ENCODE measurements around the gene TLE1. TPM values are rescaled to one million over a fixed set of nuclear protein-coding genes. Genes with fewer than 3 reads are reported as not detected.

The TLE1 gene
- total and polyA plus RNA-seq, 12 donors, result 33.3 to 76.9 (median 49.8) TPM

DNA sequence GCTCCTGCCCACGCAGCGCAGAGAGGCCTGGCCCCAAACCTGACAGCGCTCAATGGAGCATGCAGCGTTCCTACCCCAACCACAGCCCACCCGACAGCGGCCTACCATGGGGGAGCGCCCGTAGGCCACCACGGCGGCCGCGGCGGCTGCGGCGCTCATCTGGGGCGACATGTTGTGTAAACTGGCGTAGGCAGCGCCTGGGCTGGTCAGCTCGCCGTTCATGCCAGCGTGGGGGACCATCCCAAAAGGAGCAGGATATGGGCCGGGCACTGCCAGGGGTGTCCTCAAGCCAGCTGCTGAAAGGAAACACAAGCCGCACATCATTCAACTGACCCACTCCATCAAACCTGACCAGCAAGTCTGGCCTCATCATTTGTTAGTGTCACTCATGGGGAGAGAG lies 77.7 kb downstream of the TLE1 start:
- no peak for DNase-seq
- Histone ChIP-seq H3K27me3 (no peaks in the 10 kb centered on the region), H3K4me1 (replicated peaks in 1 of 2) (peaks cover 0 to 7% of the 10 kb centered on the region in 2 donors), H3K36me3 (replicated peaks in 1 of 2) (peaks cover 0 to 27% of the 10 kb centered on the region in 2 donors), H3K27ac (no peak overlapping the region), H3K4me3 (no peak overlapping the region), H3K9me3 (replicated peaks in 1 of 3) (no peaks in the 10 kb centered on the region)
- intact Hi-C loops (cut with DNase I), result no loop called here
- WGBS, 4 donors, result 95 to 98% (median 96%) methylated on average over 12 to 23 of the region's 23 CpGs
- TF ChIP-seq POLR2A (IDR thresholded peaks at IDR 0.05), result no peak

DNA sequence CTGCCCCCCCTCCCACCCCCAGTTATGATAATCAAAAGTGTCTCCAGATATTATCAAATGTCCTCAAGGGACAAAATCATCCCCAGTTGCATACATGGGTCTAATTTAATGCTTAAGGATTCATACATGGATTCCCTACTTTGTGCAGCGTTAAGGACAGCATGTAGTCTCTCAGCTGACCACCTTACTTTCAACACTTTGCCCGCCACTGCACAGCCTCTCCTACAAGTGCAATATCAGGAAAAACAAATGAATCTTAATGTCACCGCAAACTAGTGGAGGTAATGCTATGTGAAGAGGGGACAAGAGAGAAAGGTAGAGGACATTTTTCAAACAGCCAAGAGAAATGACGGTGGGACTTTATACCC lies 78.6 kb downstream of the TLE1 start:
- TF ChIP-seq, protein P1, sequence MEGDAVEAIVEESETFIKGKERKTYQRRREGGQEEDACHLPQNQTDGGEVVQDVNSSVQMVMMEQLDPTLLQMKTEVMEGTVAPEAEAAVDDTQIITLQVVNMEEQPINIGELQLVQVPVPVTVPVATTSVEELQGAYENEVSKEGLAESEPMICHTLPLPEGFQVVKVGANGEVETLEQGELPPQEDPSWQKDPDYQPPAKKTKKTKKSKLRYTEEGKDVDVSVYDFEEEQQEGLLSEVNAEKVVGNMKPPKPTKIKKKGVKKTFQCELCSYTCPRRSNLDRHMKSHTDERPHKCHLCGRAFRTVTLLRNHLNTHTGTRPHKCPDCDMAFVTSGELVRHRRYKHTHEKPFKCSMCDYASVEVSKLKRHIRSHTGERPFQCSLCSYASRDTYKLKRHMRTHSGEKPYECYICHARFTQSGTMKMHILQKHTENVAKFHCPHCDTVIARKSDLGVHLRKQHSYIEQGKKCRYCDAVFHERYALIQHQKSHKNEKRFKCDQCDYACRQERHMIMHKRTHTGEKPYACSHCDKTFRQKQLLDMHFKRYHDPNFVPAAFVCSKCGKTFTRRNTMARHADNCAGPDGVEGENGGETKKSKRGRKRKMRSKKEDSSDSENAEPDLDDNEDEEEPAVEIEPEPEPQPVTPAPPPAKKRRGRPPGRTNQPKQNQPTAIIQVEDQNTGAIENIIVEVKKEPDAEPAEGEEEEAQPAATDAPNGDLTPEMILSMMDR (IDR thresholded peaks at IDR 0.05), result no peak
- no peak for TF ChIP-seq POLR2A (IDR thresholded peaks at IDR 0.05)
- Histone ChIP-seq H3K4me3 (no peak overlapping the region), H3K27ac (peak overlapping the region in 1 of 5 donors; percentile 67), H3K4me1 (replicated peaks in 1 of 2) (peaks cover 0 to 7% of the 10 kb centered on the region in 2 donors), H3K36me3 (replicated peaks in 1 of 2) (peaks cover 0 to 27% of the 10 kb centered on the region in 2 donors), H3K27me3 (no peaks in the 10 kb centered on the region), H3K9me3 (replicated peaks in 1 of 3) (no peaks in the 10 kb centered on the region)
- intact Hi-C loops (cut with DNase I), result no loop called here
- DNase-seq, result no peak
- 88 to 93% (median 91%) methylated on average over 4 of the region's 4 CpGs for WGBS, 4 donors

DNA sequence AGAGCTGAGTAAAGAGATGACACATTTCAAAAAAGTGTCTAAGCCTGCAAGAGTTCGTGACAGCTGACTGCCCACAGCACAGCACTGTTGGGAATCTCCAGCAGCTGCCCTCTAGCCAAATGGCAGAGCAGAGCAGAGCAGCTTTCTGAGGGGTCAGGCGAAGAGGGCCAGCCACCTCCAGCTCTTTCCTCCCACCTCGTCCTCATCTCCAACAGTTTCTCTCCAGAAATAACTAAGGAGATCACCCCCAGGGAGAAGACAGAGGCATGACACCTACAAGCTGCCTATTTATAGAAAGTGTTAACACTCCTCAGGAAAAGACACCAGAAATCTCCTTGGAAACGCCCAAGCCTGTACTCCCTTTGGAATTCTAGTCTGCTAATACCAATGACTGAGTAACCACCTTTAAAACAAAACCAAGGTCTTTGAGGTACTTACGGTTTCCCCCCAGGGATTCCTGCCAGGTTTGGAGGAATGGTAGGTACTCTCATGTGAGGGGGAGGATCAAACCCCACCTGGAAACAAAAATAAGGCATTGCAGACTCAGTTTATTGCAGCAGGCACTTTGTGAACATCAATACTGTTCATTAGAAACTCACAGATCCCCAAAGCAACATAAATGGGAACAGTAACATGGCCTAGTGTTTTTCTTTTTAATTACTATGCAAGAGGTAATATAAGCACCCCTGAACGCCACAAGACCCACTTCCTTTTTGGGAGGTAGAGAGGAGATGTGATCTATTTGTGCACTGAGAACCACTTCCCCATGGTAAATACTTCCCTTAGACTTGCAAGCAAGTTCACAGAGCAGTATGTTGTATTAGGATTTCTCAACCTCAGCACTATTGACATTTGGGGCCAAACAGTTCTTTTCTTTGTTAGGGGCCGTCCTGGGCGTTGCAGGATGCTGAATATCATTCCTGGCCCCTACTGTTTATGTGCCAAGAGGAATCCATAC lies 79.3 kb downstream of the TLE1 start:
- Histone ChIP-seq H3K4me3 (no peak overlapping the region), H3K27ac (peak overlapping the region in 1 of 5 donors; percentile 67), H3K27me3 (no peaks in the 10 kb centered on the region), H3K9me3 (replicated peaks in 1 of 3) (no peaks in the 10 kb centered on the region), H3K4me1 (replicated peaks in 1 of 2) (peaks cover 0 to 7% of the 10 kb centered on the region in 2 donors), H3K36me3 (replicated peaks in 1 of 2) (peaks cover 0 to 27% of the 10 kb centered on the region in 2 donors)
- 68 to 76% (median 74%) methylated on average over 8 of the region's 8 CpGs for WGBS, 4 donors
- intact Hi-C loops (cut with DNase I), result loop anchor here in 1 of 2 donors (10.0 kb wide), 1 partner anchor 85 kb away; no protein-coding TSS in a partner anchor
- no peak for DNase-seq
- TF ChIP-seq POLR2A (IDR thresholded peaks at IDR 0.05), result no peak
- TF ChIP-seq, protein P1 (IDR thresholded peaks at IDR 0.05), result no peak

DNA sequence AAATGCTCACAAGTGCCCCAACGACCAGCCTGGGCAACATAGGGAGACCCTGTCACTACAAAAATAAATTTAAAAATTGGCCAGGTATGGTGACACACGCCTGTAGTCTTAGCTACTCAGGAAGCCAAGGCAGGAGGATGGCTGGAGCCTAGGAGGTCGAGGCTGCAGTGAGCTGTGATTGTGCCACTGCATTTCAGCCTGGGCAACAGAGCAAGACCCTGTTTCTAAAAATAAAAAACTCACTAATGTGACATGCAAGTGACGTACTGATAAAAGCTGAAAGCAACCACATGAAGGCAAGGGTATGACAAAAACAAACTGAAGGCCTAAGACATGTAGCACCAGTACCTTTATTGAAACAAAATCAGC lies 81.1 kb downstream of the TLE1 start:
- WGBS, 4 donors, result 84 to 98% (median 89%) methylated on average over 4 of the region's 4 CpGs
- intact Hi-C loops (cut with DNase I), result loop anchor here in 1 of 2 donors (10.0 kb wide), 1 partner anchor 83 kb away; no protein-coding TSS in a partner anchor

More for the DNA sequence above, 81.1 kb downstream of the TLE1 start:
- Histone ChIP-seq H3K9me3 (replicated peaks in 1 of 3) (no peaks in the 10 kb centered on the region), H3K36me3 (replicated peaks in 1 of 2) (peaks cover 0 to 27% of the 10 kb centered on the region in 2 donors), H3K27ac (no peak overlapping the region), H3K4me3 (no peak overlapping the region), H3K27me3 (no peaks in the 10 kb centered on the region), H3K4me1 (replicated peaks in 1 of 2) (peaks cover 0 to 7% of the 10 kb centered on the region in 2 donors)
- DNase-seq, result no peak
- TF ChIP-seq POLR2A (IDR thresholded peaks at IDR 0.05), result no peak
- TF ChIP-seq, protein P1 (IDR thresholded peaks at IDR 0.05), result no peak

Measured in adrenal gland (tissue), 12 donors.